Activated CD4-positive, alpha-beta memory T cell treated with anti-CD3 and anti-CD28 coated beads, Interleukin-2, amount 10 ng/mL, durations not matched to agents 7 days and 5 days (primary cell): Measurements from ENCODE around the gene FAM83G. TPM values are rescaled to one million over a fixed set of nuclear protein-coding genes. Genes with fewer than 3 reads are reported as not detected.
"Not testable (repeated sequence)": the region's sequence is repeated elsewhere in the genome, so short reads cannot be mapped to it uniquely, and the experiment has no call there.

Experiments used
- CTCF ChIA-PET: fragments of 350-600 bp; sonication (Branson Sonifier 250); formaldehyde crosslinking; loops from one replicate; lab custom pipeline; 2021; ENCODE audit warnings: antibody characterized with exemption, inconsistent platforms; lab: Charles Lee
- POLR2A ChIA-PET: fragments of 350-600 bp; sonication (Branson Sonifier 250); formaldehyde crosslinking; loops from one replicate; lab custom pipeline; 2021; ENCODE audit warnings: antibody characterized with exemption; lab: Charles Lee
- DNase-seq: peaks from one replicate; pipeline ENCODE4 v3.0.0-alpha.2; 2020
- H3K27ac Mint-ChIP-seq: one replicate; pipeline ENCODE4 v1.8.0; 2021; ENCODE audit warnings: mild to moderate bottlenecking, mixed read lengths
- H3K27me3 Mint-ChIP-seq: one replicate; pipeline ENCODE4 v1.8.0; 2021; ENCODE audit warnings: mixed read lengths
- H3K36me3 Mint-ChIP-seq: one replicate; pipeline ENCODE4 v1.8.0; 2021; ENCODE audit warnings: low read depth, mixed read lengths
- H3K4me1 Mint-ChIP-seq: one replicate; pipeline ENCODE4 v1.8.0; 2021; ENCODE audit warnings: mixed read lengths
- H3K4me3 Mint-ChIP-seq: one replicate; pipeline ENCODE4 v1.8.0; 2021; ENCODE audit warnings: mild to moderate bottlenecking, mixed read lengths
- H3K9me3 Mint-ChIP-seq: one replicate; pipeline ENCODE4 v1.8.0; 2021; ENCODE audit warnings: mixed read lengths
- total RNA-seq, 2 experiments: library from RNA; stranded (reverse); gene quantifications; one replicate each; pipeline ENCODE4 v1.2.3, GENCODE V29; 2021

The FAM83G gene
- total RNA-seq, result 1 to 10 TPM; 6.4 to 6.5 TPM

DNA sequence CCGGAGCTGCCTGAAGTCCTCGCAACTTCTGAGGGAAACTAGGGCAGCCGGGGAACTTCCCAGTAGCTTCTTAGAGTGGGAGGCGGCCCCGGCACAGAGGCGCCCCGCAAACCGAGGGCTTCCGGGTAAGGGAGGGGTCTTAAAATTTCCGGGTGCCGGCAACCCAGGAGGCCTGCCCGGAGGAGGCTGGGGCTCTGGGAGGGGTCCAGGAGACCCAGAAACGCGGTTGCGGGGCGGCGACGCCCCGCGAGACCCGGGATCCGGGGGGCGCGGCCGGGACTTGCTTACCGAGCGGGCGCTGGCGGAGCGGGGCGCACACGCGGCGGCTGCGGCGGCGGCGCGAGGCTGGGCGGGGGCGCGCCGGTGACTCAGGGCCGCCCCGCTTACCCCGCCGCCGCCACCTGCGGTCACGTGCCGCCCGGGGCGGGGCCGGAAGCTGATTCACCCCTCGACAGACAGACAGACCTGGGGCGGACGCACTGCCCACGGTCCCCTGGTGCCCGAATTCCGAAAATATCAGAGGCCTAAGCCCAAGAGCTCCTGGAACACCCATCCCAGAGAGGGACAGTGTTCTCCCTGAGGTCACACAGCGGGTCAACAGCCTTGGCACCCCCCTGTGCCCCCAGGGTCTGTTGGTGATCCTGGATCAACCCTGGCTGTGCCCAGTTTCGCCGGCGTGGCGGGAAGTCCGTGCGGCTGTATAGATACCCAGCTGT is at the start of gene FAM83G:
Gene FAM83G (minus strand): TSS at position 344 of the 716 bp plus-strand sequence. CDS start 723 bp downstream, outside the sequence.
- H3K36me3 Mint-ChIP-seq, result no peaks in the 10 kb centered on the region
- H3K9me3 Mint-ChIP-seq, result no peaks in the 10 kb centered on the region
- peak within 1 kb of the TSS; percentile 81 for H3K4me3 Mint-ChIP-seq
- H3K4me1 Mint-ChIP-seq, result peaks cover 29% of the 10 kb centered on the region
- POLR2A ChIA-PET, result interaction anchor here (0.6 to 4.4 kb wide), 9 partner anchors 11 to 146 kb away, joined by 3 to 19 read pairs (median 4); no protein-coding TSS in a partner anchor
- peak within 1 kb of the TSS; percentile 64 for H3K27ac Mint-ChIP-seq
- peaks cover 14% of the 10 kb centered on the region for H3K27me3 Mint-ChIP-seq
- CTCF ChIA-PET, result interaction anchor here (0.6 to 3.2 kb wide), 3 partner anchors 44 to 158 kb away, joined by 3 to 15 read pairs (median 4); no protein-coding TSS in a partner anchor
- peak; percentile 87 for DNase-seq

- CTCF ChIA-PET, DNase-seq, H3K27ac Mint-ChIP-seq, H3K36me3 Mint-ChIP-seq, H3K27me3 Mint-ChIP-seq, H3K9me3 Mint-ChIP-seq, POLR2A ChIA-PET, H3K4me3 Mint-ChIP-seq, H3K4me1 Mint-ChIP-seq: not testable (repeated sequence)
These were observed 44.3 kb upstream of the FAM83G start for GRCh38 chr17:19048826-19049225.

- H3K36me3 Mint-ChIP-seq, H3K4me1 Mint-ChIP-seq, POLR2A ChIA-PET, DNase-seq, CTCF ChIA-PET, H3K27ac Mint-ChIP-seq, H3K4me3 Mint-ChIP-seq, H3K27me3 Mint-ChIP-seq, H3K9me3 Mint-ChIP-seq: not testable (repeated sequence)
These were observed 42.9 kb upstream of the FAM83G start for GRCh38 chr17:19047510-19047909.

DNA sequence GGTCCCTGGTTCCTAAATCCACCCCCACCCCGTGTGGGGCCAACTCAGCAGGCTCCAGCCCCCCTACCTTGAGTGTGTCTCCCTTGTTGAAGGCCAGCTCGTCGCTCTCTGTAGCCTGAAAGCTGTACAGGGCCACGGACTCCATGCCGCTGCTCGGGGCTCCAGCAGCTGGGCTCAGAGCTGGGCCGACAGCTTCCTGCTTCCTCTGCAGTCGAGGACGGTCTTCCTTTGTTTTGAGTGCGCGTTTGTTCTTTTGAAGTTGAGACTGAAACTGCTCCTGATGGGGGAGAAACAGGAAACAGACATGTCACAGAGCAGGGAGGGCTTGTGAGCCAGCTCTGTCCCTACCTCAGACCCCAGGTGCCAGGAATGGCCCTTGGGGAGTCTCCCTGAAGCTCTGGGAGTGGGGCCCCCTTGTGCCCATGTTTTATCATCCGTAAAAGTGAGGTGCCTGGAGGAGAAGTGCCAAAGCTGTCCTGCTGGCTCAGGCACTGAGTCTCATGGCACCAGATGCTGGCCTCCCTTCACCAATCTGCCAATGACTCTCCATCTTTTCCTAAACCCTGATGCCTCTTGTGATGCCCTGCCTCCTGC is 42.3 kb upstream of the FAM83G start, which contains the start of gene GRAP:
Gene GRAP (minus strand): TSS at position 176 of the 594 bp plus-strand sequence. CDS start 31 bp downstream, at position 145.
- POLR2A ChIA-PET, H3K9me3 Mint-ChIP-seq, H3K4me1 Mint-ChIP-seq, H3K27me3 Mint-ChIP-seq, DNase-seq, CTCF ChIA-PET, H3K27ac Mint-ChIP-seq, H3K36me3 Mint-ChIP-seq, H3K4me3 Mint-ChIP-seq: not testable (repeated sequence)

- H3K36me3 Mint-ChIP-seq, POLR2A ChIA-PET, CTCF ChIA-PET, H3K9me3 Mint-ChIP-seq, H3K27me3 Mint-ChIP-seq, H3K4me1 Mint-ChIP-seq, H3K4me3 Mint-ChIP-seq, H3K27ac Mint-ChIP-seq, DNase-seq: not testable (repeated sequence)
These were observed 40.1 kb upstream of the FAM83G start for GRCh38 chr17:19044643-19045042.

DNA sequence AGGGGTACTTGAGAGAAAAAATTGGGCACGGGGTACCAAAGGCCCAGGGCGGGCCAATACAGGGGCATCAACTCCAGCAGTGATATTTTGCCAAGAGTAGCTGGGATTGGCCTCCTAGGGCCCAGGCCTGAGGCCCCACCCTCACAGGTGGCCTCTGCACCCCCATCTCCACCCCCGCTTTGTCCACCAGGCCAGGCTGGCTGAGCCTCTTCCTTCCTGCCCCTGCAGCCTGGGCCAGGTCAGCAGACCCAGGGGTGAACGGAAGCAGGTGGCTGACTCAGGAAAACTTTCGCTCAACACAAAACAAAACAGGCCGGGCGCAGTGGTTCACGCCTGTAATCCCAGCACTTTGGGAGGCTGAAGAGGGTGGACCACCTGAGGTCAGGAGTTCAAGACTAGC is 38.5 kb upstream of the FAM83G start:
- DNase-seq, H3K27me3 Mint-ChIP-seq, H3K36me3 Mint-ChIP-seq, POLR2A ChIA-PET, H3K27ac Mint-ChIP-seq, H3K4me3 Mint-ChIP-seq, CTCF ChIA-PET, H3K9me3 Mint-ChIP-seq, H3K4me1 Mint-ChIP-seq: not testable (repeated sequence)

DNA sequence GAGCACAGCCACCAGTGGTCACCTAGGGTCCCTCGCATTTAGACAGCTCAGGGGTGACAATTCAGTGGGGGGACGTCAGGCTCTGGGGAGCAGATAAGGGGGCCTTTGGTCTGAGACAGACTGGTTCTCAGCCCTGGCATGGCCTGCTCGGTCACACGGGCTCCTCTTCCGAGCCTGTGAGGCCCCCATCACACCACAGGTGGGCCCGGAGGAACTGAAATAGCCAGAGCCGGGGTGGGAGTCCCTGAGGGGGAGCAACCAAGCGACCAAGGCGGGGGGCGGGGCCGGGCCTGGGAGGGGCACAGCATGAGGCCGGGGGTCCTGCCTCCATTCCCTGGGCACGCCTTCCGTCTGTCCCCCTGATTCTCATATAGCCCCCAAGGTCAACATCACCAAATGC is 37.8 kb upstream of the FAM83G start:
- H3K4me3 Mint-ChIP-seq, H3K4me1 Mint-ChIP-seq, CTCF ChIA-PET, POLR2A ChIA-PET, H3K27ac Mint-ChIP-seq, H3K36me3 Mint-ChIP-seq, H3K27me3 Mint-ChIP-seq, DNase-seq, H3K9me3 Mint-ChIP-seq: not testable (repeated sequence)

- CTCF ChIA-PET, DNase-seq, H3K36me3 Mint-ChIP-seq, H3K27me3 Mint-ChIP-seq, H3K4me1 Mint-ChIP-seq, H3K4me3 Mint-ChIP-seq, H3K9me3 Mint-ChIP-seq, POLR2A ChIA-PET, H3K27ac Mint-ChIP-seq: not testable (repeated sequence)
These were observed 37.3 kb upstream of the FAM83G start for GRCh38 chr17:19041871-19042270.

DNA sequence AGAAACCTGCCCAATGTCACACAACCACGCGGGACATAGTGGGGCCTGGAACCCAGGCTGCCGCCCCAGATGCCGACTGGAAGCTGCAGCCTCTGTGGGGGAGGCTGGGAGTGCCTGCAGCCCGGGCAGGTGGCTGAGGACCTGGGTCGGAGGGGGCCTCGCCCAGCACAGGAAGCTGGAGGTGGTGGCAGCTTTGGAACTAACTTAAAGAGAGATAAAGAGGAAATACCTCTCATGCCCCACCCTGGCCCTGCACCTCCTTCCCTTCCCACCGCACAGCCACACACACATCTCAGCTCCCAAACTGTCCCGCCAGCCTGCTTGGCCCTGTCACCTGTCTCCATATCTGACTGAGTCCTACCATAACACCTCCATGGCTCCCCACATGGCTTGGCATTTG is 35.8 kb upstream of the FAM83G start:
- DNase-seq, H3K9me3 Mint-ChIP-seq, H3K4me1 Mint-ChIP-seq, H3K4me3 Mint-ChIP-seq, H3K36me3 Mint-ChIP-seq, H3K27ac Mint-ChIP-seq, H3K27me3 Mint-ChIP-seq, POLR2A ChIA-PET, CTCF ChIA-PET: not testable (repeated sequence)

DNA sequence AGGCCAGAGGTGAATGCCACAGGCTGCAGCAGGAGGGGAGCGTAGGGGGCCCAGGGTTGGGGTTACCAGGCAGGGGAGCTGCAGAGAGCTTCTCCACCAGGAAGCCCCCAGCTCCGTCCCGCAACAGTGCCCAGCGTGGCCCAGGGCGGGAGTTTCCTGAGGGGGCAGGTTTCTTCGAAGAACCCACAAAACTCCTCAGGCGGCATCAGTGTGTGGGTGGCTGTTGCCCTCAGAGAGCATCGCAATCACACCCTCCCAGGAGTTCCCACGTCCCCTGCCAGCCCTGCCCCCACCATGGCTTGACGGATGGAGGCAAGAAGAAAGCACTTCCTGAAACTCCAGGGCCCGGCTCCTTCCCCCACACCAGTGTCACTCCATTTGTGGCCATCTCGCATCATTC is 34.2 kb upstream of the FAM83G start:
- H3K27me3 Mint-ChIP-seq, H3K4me1 Mint-ChIP-seq, H3K27ac Mint-ChIP-seq, H3K4me3 Mint-ChIP-seq, H3K36me3 Mint-ChIP-seq, DNase-seq, H3K9me3 Mint-ChIP-seq, CTCF ChIA-PET, POLR2A ChIA-PET: not testable (repeated sequence)

GRCh38 chr17:19038007-19038406 is 33.4 kb upstream of the FAM83G start:
- POLR2A ChIA-PET, result not testable (repeated sequence)

DNA sequence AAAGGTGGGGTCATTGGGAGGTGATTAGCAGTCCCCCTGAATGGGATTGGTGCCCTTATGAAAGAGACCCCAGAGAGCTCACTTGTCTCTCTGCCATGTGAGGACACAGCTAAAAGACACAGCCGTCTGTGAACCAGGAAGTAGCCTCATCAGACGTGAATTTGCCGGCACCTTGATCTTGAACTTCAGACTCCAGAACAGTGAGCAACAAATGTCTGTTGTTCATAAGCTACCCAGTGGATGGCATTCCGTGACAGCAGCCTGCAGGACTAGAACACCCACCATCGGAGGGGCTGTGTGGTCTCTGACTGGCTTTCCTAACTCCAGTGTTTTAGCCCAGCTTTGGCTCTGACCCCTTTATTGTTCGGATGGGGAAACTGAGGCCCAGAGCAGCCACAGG is 33.0 kb upstream of the FAM83G start:
- DNase-seq, H3K27ac Mint-ChIP-seq, CTCF ChIA-PET, H3K9me3 Mint-ChIP-seq, POLR2A ChIA-PET, H3K36me3 Mint-ChIP-seq, H3K27me3 Mint-ChIP-seq, H3K4me3 Mint-ChIP-seq, H3K4me1 Mint-ChIP-seq: not testable (repeated sequence)

More at GRCh38 chr17:19038007-19038406, 33.4 kb upstream of the FAM83G start:
- H3K4me1 Mint-ChIP-seq, H3K4me3 Mint-ChIP-seq, DNase-seq, H3K36me3 Mint-ChIP-seq, H3K27ac Mint-ChIP-seq, H3K27me3 Mint-ChIP-seq, H3K9me3 Mint-ChIP-seq, CTCF ChIA-PET: not testable (repeated sequence)

DNA sequence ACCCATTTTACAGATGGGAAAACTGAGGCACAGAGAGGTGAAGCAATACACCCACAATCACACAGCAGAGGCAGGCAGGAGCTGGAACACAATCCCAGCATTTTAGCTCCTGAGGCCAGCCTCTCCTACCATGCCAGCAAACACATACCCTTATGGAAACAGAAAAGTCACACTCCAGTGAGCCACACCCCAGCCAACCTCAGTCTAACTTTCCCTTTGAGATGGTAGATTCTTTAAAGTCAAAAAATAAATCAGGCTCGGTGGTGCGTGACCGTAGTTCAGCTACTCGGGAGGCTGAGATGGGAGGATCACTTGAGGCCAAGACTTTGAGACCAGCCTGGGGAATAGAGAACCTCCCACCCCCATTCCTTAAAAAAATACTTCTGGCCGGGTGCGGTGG is 31.6 kb upstream of the FAM83G start:
- H3K27ac Mint-ChIP-seq, CTCF ChIA-PET, H3K4me1 Mint-ChIP-seq, H3K9me3 Mint-ChIP-seq, POLR2A ChIA-PET, H3K27me3 Mint-ChIP-seq, H3K36me3 Mint-ChIP-seq, DNase-seq, H3K4me3 Mint-ChIP-seq: not testable (repeated sequence)
